HG02885 (cell line): Measurements from ENCODE around the gene GGA1.
A peak's percentile ranks its signal among the peaks of the same experiment; 100 is the strongest.

Experiments used
- ATAC-seq: cut with Tn5 transposase; IDR thresholded peaks from one replicate; pipeline ENCODE4 v1.9.1; 2021; ENCODE audit warnings: mild to moderate bottlenecking; ENCODE audit not compliant: unreplicated experiment, poor library complexity

The GGA1 gene

DNA sequence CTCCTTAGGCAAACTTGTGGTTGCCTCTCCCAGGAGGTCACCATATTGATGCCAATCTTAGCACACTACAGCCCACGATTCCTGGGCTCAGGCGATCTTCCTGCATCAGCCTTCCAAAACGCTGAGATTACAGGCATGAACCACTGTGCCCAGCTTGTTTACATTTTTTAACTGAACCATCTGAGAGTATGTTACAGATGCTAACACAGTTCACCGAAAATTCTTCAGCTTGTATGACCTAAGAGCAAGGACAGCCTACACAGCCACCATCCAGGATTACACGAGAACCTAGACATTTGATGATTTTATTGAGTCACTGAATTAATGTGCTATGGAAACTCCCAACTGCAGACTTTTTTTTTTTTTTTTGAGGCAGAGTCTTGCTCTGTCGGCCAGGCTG is 61.0 kb downstream of the GGA1 start:
- ATAC-seq, result no peak

DNA sequence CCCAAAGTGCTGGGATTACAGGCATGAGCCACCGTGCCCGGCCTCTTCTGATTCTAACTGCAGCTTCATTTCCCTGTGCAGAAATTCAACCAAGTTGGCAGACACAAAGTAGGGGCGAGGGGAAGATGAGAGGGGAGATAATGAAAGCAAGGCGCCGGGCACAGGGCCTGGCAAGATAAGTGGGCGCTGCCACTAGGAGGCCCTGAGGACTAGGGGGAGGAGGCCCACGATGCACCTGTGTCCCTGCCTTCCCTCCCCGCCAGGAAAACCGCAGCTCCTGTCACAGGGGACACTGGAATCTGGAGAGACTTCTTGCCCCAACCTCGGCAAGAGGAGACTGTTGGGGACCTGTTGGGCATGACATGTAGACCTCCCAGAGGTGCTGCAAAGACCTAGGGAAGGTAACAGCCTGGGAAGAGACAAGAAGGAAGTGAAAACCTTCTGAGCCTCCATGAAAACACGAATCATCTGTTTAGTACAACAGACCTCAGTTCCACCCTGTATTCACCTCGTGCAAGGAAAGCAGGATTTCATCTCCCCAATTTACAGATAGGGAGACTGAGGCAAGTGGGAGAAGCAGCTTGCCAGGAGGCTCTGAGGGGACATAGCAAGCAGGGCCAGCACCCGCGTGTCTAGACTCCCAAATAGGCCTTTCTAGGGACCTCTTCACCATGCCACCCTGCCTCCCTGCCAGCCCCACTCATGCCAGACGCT is 63.7 kb downstream of the GGA1 start:
- no peak for ATAC-seq

DNA sequence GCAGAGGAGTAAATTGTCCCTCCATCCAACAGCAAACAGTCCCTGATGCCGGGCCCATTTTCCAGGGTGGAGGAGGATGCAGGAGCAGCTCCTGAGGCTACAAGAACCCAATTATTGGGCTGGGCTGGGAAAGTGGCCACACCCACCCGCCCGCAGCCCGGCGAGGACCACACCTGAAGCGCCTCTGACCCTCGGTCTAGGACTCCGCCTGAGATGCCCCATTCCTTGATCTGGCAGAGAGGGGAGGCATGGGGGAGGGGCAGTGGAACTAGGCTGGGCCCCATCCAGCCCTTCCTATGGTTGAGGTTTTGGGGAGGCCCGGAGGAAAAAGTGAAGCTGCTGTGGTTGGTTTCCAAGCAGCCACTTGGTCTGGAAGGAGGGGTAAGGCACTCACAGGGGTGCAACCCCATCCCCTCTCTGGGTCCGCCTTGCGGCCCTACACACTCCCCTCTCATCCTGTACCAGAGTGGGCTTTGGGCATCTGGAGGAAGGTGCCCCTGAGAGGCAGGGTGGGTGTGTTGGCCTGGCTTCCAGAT is 64.4 kb downstream of the GGA1 start:
- ATAC-seq, result no peak

DNA sequence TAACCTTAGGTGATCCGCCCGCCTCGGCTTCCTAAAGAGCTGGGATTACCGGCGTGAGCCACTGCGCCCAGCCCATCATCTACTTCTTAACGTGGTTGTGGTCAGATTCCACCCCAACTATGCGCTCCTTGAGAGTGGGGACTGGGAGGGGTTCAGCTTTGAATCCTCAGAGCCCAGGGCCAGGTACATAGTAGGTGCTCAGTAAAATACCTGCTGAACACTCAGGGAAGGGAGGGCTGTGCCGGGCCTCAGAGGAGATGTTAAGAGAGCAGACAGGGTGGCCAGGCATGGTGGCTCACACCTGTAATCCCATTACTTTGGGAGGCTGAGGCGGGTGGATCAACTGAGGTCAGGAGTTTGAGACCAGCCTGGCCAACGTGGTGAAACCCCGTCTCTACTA is 65.6 kb downstream of the GGA1 start:
- no peak for ATAC-seq

DNA sequence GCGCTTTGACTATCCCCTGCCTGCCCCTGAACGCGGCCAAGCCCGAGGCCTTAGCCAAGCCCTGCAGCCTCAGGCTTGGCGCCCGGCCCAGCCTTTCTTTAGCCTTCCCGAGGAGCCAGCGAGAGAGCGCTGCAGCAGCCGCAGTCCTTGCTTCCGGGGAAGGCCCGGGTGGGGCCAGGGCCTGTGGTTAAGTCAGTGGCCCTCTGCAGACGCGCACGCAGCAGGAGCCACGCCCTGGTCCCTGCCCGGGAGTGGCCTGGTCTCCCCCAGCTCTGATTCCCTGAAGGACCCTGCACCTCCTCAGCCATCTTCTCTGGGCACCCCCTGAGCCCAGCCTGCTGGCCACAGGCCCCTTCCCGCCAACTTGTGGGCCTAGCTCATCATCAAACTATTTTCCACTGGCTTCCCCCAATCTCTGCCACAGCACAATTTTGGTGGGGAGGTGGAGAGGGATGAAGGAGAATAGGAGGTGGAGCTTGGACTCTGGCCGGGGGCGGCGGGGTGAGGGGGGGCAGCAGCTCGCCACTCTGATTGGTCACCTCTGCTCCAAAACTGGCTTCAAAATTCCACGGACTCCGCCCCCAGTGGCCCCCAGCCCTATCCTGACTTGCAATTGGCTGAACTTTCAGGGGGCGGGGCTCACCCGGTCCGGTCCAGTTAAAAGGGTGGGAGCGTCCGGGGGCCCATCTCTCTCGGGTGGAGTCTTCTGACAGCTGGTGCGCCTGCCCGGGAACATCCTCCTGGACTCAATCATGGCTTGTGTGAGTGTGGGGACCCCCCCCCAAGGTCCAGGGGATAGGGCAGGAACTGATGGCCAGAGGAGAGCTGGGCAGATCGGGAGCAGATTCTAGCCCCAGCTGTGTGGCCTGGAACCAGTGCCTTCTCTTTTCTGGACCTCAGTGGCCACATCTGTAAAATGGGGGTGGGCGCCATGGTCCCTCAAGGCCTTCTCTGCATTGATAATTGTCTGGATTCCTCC is 66.6 kb downstream of the GGA1 start, which contains the start of gene LGALS1:
Gene LGALS1 (plus strand): TSS at position 686 of the 979 bp plus-strand sequence. CDS start 67 bp downstream, at position 753.
- peak; percentile 54 for ATAC-seq

DNA sequence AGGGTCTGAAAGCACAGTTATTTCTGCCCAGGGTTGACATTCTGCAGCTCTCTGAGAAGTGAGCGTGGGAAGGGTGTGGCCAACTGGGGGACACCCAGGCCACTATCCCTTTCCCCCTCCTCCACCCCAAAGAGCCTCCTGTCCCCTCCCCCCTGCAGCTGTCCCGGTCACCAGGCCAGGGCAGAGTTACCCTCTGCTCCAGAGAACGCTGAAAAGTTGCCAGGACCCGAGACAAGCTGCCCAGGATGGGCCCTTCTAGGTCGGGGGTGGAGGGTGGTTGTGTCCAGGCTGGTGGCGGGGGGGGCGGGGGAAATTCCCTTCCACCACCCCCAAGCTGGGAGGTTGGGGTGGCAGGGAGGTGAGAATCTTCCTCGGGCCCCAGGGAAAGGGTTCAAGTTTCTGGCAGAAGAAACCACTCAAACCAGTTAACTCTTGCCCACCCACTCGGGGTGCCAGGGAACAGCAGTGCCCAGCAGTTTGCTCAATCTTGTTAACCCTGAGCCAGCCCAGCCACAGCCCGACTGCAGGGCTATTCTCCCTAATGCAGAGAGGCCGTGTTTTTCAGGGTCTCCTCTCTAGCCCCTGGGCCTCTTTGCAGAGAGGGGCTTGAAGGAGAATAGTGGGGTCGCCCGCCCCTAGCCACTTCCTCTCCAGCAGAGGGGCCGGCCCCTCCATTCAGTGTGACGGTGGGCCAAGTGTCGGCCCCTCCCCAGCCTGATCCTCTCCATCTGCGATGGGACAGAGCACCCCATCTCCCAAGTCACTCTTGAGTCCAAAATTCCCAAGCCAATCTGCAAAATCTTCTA is 67.5 kb downstream of the GGA1 start:
- ATAC-seq, result no peak

DNA sequence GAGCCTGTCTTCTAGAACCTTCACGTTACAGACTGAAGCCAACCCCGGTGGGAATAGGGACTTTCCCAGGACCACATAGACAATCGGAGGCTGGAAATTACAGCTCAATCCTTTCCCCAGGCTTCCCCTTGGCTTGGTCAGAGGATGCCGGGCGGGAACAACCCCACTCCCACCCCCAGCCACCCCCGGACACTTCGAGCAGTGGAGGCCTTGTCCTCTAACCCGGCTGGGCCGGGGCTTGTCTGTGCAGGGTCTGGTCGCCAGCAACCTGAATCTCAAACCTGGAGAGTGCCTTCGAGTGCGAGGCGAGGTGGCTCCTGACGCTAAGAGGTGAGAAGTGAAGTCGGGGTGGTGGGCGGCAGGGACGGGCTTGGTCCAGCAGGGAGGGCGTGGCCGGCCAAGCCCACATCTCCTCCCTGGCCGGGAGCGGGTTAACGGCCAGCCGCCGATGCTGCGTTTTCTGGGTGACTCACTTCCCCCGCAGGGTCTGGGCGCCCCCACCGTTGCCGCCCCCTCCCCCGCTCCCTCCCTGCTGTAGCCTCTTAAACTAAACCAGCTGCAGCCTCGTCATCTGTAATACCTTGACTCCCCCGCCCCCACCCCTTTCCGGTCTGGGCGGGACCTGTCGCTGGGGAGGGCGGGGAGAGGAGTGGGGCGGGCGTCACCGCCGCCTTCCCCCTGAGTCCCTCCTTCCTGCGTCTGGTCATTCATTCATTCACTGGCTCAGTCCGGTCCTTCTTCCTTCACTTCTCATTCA is 68.3 kb downstream of the GGA1 start:
- ATAC-seq, result peak; percentile 63

DNA sequence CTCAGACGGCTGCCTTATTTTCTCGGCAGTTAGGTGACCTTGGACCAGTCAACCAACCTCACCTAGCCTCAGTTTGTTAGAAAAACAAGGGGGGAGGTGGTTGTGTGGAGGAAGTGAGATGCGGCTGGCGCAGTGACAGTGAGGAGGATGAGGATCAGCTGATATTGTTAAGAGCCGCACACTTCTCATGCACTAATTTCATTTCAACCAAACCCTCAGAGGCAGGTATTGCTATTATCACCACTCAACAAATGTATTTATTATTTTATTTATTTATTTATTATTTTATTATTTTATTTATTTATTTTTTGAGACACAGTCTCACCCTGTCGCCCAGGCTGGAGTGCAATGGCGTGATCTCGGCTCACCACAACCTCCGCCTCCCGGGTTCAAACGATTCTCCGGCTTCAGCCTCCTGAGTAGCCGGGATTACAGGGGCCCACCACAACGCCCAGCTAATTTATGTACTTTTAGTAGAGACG is 68.9 kb downstream of the GGA1 start:
- peak; percentile 2 for ATAC-seq

DNA sequence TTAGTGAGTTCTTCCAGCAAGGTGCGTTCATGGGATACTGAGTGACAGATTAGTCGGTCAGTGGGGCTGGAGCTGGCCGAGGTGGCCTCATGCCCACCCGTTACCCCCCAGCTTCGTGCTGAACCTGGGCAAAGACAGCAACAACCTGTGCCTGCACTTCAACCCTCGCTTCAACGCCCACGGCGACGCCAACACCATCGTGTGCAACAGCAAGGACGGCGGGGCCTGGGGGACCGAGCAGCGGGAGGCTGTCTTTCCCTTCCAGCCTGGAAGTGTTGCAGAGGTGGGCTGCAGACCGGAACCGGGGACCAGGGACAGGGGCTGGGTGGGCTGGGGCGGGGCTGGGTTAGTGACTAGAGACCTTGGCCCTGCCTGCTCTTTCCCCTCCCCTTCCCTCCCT is 69.7 kb downstream of the GGA1 start:
- no peak for ATAC-seq

DNA sequence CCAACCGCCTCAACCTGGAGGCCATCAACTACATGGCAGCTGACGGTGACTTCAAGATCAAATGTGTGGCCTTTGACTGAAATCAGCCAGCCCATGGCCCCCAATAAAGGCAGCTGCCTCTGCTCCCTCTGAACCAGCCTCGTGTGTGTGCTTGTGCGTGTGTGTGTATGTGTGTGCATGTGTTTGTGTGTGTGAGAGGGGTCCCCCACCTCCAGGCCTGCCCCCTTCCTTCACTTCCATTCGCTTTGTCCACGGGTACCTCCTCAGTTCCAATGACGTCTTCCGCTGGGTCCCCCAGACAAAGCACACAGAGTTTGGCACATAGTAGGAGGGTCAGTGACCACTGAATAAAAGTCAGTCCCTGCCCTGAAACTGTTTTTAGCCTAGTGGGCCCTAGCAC is 71.0 kb downstream of the GGA1 start:
- no peak for ATAC-seq

DNA sequence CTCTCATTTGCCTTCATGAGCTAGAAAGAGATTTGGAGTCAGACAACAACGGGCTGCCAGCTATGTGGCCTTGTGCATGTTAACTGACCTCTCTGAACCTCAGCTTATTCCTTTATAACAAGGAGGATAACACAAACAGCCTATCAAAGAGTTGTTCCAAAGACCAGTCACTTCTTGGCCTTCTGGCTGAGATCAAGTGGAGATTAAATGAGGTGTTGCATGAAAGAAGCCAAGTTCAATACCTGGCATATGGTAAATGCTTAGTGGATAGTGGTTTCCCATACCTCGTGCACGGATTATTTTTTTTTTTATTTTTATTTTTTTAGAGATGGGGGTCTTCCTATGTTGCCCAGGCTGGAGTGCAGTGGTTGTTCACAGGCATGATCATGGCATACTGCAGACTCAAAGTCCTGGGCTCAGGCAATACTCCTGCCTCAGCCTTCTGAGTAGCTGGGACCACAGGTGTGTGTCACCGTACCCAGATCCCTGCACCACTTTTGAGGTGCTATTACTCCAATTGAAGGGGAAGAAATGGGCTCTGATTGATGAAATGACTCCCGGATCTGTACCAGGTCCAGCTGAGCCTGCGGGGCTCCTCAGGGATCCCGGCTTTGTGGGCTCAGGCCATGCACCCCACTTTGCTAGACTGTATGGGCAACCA is 71.7 kb downstream of the GGA1 start:
- ATAC-seq, result no peak

DNA sequence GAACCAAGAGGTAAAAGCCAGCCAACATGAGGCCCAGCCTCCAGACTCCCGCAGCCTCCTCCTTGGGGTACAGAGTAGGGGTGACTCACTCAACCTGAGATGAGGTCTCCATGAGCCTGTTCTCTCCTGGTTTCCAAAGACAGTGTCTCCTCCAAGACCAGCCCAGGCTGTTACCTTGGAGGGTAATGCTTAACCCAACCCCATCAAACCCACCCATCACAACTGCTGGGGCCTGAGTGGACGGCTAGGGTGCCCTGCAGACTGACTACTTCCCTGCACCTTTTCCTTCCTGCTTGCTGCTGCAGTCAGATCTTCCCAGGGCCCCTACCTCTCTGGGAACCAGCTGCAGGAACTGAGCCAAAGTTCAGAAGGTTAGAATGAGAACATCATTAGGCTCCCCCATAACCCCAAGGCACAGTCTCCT is 72.4 kb downstream of the GGA1 start:
- ATAC-seq, result no peak

DNA sequence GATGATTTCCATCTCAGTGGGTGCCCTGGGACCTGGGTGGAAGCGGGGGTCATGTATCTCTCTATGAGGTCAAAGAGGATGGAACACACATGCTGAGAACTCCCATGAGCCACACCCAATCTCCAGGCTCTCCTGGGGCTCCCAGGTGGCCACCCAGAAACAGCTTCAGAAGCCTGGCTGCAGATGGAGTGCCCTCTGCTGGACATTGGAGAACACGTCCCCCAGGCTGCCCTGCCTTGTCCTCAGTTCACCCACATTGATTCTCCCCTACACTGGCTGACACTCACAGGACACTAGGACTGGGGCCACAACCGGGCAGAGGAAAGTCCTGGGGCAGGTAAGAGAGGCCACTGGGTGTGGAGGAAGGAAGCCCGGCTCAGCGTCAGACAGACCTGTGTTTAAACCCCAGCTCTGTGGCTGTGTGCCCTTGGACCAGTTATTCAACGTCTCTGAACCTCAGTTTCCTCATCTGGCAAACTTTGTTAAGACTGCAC is 73.0 kb downstream of the GGA1 start:
- ATAC-seq, result no peak
